GM13976 (cell line): Measurements from ENCODE around the gene BBS9.

Source experiments
- DNase-seq: peaks from one replicate; pipeline ENCODE4 v3.0.0; 2012; ENCODE audit warnings: low spot score
- CTCF ChIP-seq: IDR thresholded peaks from 2 replicates; pipeline ENCODE4 v1.5.1; 2012; ENCODE audit warnings: borderline replicate concordance, mild to moderate bottlenecking; ENCODE audit not compliant: insufficient read depth; ENCODE audit errors: extremely low read depth, missing control alignments, control extremely low read depth
- in situ Hi-C: fragments of 300-500 bp; cut with MboI; formaldehyde crosslinking; loops from one replicate; pipeline ENCODE4 v1.12.0; 2022; ENCODE audit warnings: low sequenced_read_pairs, mixed read lengths, inconsistent platforms; ENCODE audit not compliant: unreplicated experiment

BBS9 gene

GRCh38 chr7:33449847-33450246, 320.5 kb downstream of the BBS9 start:
- no peak for DNase-seq
- TF ChIP-seq CTCF, result no peak
- in situ Hi-C loops, result loop anchor here (25.0 kb wide), 1 partner anchor 287 kb away; no protein-coding TSS in a partner anchor

- DNase-seq, result no peak
- in situ Hi-C loops, result no loop called here
- no peak for TF ChIP-seq CTCF
Observed at GRCh38 chr7:33452805-33453502, 323.6 kb downstream of the BBS9 start.

- in situ Hi-C loops, result no loop called here
- no peak for DNase-seq
- no peak for TF ChIP-seq CTCF
Observed at GRCh38 chr7:33457039-33457438, 327.7 kb downstream of the BBS9 start.

- no peak for TF ChIP-seq CTCF
- DNase-seq, result no peak
- in situ Hi-C loops, result no loop called here
Observed at GRCh38 chr7:33458581-33458980, 329.2 kb downstream of the BBS9 start.

- in situ Hi-C loops, result no loop called here
- DNase-seq, result no peak
- TF ChIP-seq CTCF, result no peak
Observed at GRCh38 chr7:33459340-33459751, 330.0 kb downstream of the BBS9 start.

- no peak for TF ChIP-seq CTCF
- in situ Hi-C loops, result no loop called here
Observed at GRCh38 chr7:33463131-33463530, 333.8 kb downstream of the BBS9 start.

More at GRCh38 chr7:33463131-33463530, 333.8 kb downstream of the BBS9 start:
- no peak for DNase-seq
